Limb (tissue), 2 donors: ENCODE data around the gene ELP4.
A peak's percentile ranks its signal among the peaks of the same experiment; 100 is the strongest.
"Not testable (repeated sequence)": the region's sequence is repeated elsewhere in the genome, so short reads cannot be mapped to it uniquely, and the experiment has no call there.

ENCODE experiments used
- DNase-seq, 2 donors: peaks; one replicate each; pipeline ENCODE4 v3.0.0-alpha.2; 2016; ENCODE audit errors: extremely low spot score in 2 of 2

ELP4 gene

DNA sequence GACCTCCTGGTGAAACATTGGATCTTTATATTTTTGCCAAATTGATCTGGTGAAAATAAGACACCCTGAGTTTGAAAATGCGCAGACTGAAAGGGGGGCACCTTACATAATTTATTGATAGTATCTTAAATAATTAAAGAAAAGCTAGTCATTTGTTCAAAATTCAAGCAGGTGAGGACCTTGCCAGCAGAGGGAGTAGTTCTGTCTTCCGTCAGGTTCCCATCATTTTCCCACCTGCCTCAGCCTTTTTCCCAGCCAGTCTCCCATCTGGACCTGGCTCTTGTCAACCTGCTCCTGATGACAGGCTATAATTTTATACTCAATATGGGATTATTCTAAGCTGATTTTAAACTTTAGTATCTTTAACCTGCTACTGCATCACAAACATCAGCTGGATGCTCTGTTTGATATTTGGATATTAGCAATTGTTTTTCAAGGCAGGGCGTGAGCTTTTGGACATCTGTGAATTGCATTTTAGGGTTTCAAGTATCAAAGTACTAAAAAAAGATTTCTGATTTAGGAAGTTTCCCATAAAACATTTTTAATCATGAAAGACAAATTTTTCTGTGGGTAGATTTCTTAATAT is 132.0 kb downstream of the ELP4 start:
- DNase-seq: peak; percentile 18 to 36

- DNase-seq: peak in 1 of 2 donors; percentile 8
Measured at GRCh38 chr11:31643857-31644256, 134.3 kb downstream of the ELP4 start.

- no peak for DNase-seq
Measured at GRCh38 chr11:31645747-31646146, 136.2 kb downstream of the ELP4 start.

- DNase-seq: no peak
Measured at GRCh38 chr11:31646216-31646615, 136.6 kb downstream of the ELP4 start.

GRCh38 chr11:31649129-31649966 is 139.8 kb downstream of the ELP4 start:
- no peak for DNase-seq

GRCh38 chr11:31651208-31651607 is 141.6 kb downstream of the ELP4 start:
- DNase-seq: no peak

DNA sequence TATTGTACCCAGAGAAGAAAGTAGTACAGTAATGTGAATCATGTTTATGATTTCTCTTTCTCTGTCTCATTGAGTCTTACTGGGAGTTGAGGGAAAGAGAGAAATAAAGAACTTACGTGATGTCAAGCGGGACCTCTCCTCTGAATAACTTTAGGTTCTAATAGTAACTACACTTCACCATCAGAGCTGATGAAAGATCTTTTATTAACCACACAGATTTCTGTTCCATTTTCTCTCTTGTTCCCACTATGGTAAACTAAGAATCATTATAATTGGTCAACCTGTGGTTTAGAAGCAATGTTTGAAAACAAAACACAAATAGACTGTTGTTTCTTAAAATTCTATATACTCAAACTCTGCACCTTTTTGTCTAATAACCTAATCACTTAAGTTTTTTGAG is 142.3 kb downstream of the ELP4 start:
- no peak for DNase-seq

DNA sequence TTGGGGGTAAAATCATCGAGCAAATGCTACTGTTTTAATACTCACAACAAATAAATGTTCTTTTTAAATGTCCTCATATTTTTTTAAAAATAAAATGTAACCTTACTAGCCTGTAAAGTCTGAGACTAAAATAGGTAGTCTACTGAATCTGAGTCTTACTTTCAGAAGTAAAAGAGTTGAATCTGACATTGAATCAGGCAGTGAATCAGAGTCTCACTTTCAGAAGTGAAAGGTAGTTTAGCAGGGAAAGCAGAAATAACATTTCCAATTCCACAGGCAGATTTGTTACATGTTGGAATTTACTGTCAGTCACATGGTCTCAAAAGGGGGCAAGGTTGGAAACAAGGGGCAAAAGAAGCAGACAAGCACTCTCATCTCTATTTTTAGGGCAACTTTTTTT is 143.0 kb downstream of the ELP4 start:
- no peak for DNase-seq

DNA sequence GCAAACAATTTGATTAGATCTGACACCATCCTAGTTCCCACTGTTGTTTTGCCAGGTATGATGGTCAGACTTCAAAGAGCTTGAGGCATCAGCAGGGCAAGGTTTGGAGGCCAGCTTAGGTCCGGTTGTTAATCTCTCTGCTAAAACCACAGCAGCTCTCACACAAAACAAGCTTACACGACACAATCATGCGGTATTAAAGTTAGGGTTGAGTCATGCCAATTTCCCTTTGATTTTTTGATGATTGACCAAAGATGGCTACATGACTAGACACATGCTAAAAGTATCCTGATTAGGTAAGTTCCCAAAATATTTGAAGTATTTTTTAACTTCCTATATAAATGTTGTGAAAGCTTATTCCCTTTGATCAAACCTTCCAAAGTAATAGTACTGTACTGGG is 145.9 kb downstream of the ELP4 start:
- DNase-seq: no peak

DNA sequence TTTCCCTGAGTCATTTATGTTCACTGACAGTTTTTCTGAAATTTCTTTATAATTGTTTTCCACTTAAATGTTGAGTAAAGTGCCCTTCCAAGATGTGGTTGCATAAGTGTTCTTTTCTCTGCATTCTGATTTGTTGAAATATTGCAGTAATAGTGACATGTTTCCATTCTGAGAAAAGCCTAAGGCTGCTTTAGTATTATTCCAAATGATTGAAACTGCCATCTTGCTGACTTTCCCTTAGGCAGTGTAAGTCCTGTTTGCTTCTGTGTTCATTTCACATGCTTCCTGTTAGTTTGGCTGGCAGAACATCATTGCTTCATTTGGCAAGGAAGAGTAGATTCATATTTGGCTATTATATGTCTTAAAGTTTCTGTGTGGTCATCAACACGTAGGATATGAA is 146.5 kb downstream of the ELP4 start:
- DNase-seq: no peak

DNA sequence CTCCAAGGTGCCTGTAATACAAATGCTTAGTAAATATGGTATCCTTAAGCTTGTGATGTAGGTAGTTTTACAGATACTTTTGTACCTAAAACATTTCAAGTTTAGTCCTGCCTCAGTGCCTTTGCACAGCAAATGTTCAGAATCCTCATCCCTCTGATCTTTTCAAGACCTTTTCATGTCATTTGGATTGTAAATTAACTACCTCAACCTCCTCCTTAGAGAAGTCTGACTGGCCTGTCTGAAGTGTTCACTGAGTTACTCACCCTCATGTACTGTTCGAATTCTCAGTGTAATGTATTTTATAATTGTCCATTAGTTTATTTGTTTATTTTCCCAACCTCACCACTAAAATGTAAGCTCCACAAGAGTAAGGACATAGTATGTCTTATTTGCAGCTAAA is 147.5 kb downstream of the ELP4 start:
- DNase-seq: no peak

DNA sequence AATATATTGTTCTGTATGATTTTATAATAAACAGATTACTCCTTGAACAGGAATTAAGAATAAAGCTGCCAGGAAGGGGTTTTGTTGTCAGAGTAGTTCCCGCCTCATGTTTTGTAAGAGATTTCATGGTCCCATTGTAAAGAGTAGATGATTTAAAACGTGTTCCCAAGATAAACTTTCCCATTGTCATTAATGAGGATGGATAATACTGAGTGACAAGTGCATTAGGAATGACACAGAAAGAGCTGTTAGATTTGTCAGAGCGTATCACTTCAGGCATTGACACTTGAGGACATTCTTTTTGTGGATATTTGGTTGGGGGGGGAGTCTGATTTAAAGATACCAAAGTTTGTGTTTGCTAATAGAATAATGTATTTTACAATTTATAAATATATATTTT is 154.6 kb downstream of the ELP4 start:
- no peak for DNase-seq

DNA sequence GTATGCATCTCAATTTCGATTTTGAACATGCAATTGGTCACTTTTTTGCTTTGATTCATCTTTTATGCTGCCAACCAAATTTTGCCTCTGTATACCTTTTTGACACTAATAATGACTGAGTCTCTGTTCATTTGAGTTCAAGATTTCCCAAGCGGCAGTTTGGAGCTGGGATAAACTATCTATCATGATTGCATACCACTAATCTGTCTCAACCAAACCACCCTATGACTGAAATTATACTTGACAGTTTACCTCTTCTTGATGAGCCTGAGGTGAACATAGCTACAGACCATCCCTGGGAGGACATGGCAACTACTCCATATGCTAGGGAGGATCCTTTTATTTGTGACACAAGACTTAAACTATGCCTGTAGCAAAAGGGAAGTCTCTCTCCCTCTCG is 155.4 kb downstream of the ELP4 start:
- DNase-seq: no peak

DNA sequence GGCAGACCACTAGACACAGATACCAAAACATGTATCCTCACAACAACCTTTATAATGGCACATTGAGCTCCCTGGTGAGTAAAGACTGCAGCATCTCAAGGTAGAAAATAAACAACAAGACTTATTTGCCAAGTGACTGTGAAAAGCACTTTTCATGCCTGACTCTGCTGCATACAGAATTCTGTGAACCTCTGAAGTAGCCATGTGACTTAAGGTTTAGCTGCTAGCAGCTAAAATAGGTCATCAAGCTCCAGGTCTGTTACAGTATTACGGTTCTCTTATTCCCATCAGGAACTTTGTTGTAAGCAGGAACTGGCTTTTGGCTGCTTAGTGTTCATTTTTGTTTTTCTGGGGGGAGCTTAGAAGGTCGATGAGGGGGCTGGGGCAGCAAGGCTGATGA is 162.1 kb downstream of the ELP4 start:
- DNase-seq: no peak

GRCh38 chr11:31673108-31673507 is 163.5 kb downstream of the ELP4 start:
- not testable (repeated sequence) for DNase-seq

GRCh38 chr11:31676280-31676982 is 166.9 kb downstream of the ELP4 start:
- DNase-seq: no peak

GRCh38 chr11:31680770-31681169 is 171.2 kb downstream of the ELP4 start:
- no peak for DNase-seq

DNA sequence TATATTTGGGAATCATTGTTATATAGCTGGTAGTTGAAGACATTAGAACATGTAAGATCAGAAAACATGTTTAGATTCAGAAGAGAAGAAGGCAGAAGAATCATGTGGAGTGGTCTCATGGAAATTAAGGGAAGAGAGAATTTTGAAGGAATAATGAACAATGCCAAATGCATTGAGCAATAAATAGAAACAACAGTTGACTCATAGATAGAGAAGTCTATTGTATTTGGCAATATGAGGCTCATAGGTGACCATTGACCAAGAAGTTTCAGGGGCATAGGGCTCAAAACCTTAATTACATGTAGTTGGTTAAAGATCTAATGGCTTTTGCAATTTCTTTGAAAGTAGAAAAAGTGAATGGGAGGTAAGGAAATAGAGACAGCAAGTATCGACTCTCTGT is 177.7 kb downstream of the ELP4 start:
- DNase-seq: no peak

DNA sequence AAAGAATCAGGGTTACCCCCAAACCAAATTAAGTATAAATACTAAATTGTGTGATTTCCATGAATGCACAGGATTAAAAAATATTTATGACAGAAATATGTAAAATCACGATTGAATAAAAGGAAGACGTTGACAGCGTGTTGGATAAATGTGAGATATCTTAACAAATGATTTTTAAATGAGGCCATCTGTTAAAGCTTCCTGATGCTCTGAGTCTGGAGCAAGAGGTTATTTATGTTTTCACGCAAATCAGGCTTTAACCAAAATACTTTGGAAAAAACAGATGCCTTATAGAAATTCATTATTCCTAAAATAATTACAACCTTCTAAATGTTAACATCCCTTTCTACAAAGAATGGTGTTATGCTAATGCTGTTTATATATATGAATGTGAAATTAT is 178.3 kb downstream of the ELP4 start:
- DNase-seq: no peak

DNA sequence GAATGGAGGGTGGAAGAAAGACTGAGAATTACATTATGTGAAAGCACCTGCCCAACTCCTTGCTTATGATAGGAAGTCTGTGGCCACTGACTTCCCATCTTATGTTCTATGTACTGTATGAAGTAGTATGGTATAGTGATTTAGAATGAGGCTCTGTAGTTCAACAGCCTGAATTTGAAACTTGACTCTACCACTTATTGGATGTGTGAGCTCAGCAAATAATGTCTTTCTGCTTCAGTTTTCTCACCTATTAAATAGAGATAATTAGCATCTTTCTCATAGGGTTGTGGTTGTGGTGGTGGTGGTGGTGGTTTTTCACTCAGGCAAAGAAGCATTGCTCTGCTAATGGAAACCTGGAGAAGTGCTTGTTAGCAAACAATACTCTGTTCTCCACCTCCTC is 180.0 kb downstream of the ELP4 start:
- no peak for DNase-seq

GRCh38 chr11:31690041-31690440 is 180.5 kb downstream of the ELP4 start:
- DNase-seq: no peak

DNA sequence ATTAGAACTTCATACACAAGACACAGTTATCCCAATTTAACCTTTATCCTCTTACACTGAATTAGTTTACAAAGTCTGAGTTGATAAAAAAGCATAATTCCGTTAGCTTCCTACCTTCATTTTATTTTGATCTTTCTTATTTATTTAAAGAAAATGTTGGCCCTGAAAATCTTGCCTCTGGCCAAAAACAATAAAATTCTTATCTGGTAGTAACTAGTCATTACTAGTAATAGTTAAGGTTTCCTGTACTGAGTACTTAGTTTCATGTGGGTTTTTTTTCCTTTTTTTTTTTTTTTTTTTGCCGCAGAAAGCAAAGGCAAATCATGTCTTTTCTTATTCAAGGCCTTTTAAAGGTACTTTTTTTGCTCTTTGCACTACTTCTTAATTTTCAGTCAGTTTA is 180.9 kb downstream of the ELP4 start:
- no peak for DNase-seq

GRCh38 chr11:31692466-31692865 is 182.9 kb downstream of the ELP4 start:
- no peak for DNase-seq
